SK-MEL-5 (cell line): Measurements from ENCODE around the gene SLAMF7. TPM values are rescaled to one million over a fixed set of nuclear protein-coding genes. Genes with fewer than 3 reads are reported as not detected.
"Not testable (repeated sequence)": the region's sequence is repeated elsewhere in the genome, so short reads cannot be mapped to it uniquely, and the experiment has no call there.

Experiments used
- DNase-seq: peaks from one replicate; pipeline ENCODE4 v3.0.0-alpha.2; 2016; ENCODE audit warnings: low read depth, low spot score
- in situ Hi-C: cut with HindIII; loops from 2 replicates; pipeline ENCODE4 v1.10.0; 2016; ENCODE audit warnings: low sequenced_read_pairs, high pct_unique_total_duplicates, low pct_unique_long_range_greater_than_20kb
- total RNA-seq: library from RNA; depleted of rRNA; stranded (reverse); fragments of >200 nt; shearing (Covaris generic); gene quantifications from 2 replicates; pipeline ENCODE4 v1.2.3, GENCODE V29; 2014

Gene SLAMF7
- total RNA-seq, 1 experiment from 2014 or later: 7.9 TPM

GRCh38 chr1:160714034-160714648 lies 24.9 kb upstream of the SLAMF7 start:
- in situ Hi-C loops, DNase-seq: not testable (repeated sequence)

- DNase-seq: no peak
- in situ Hi-C loops: no loop called here
Measured at GRCh38 chr1:160716013-160716412, 23.0 kb upstream of the SLAMF7 start.

- DNase-seq: no peak
- in situ Hi-C loops: no loop called here
Measured at GRCh38 chr1:160717306-160717705, 21.7 kb upstream of the SLAMF7 start.

GRCh38 chr1:160718210-160718609 lies 20.8 kb upstream of the SLAMF7 start:
- no peak for DNase-seq
- in situ Hi-C loops: no loop called here

- DNase-seq: no peak
- in situ Hi-C loops: no loop called here
Measured at GRCh38 chr1:160720356-160721085, 18.5 kb upstream of the SLAMF7 start.

GRCh38 chr1:160721473-160721872 lies 17.6 kb upstream of the SLAMF7 start:
- in situ Hi-C loops: no loop called here
- no peak for DNase-seq

GRCh38 chr1:160722726-160723125 lies 16.3 kb upstream of the SLAMF7 start:
- no peak for DNase-seq
- in situ Hi-C loops: no loop called here

- in situ Hi-C loops: no loop called here
Measured at GRCh38 chr1:160723332-160723731, 15.7 kb upstream of the SLAMF7 start.

GRCh38 chr1:160724465-160725242 lies 14.4 kb upstream of the SLAMF7 start:
- in situ Hi-C loops: no loop called here
- no peak for DNase-seq

More at GRCh38 chr1:160723332-160723731, 15.7 kb upstream of the SLAMF7 start:
- no peak for DNase-seq

GRCh38 chr1:160726114-160726497 lies 12.9 kb upstream of the SLAMF7 start:
- in situ Hi-C loops: no loop called here
- peak; percentile 27 for DNase-seq

GRCh38 chr1:160726498-160727315 lies 12.3 kb upstream of the SLAMF7 start:
- in situ Hi-C loops: no loop called here

GRCh38 chr1:160727316-160727640 lies 11.8 kb upstream of the SLAMF7 start:
- in situ Hi-C loops: no loop called here
- no peak for DNase-seq

More at GRCh38 chr1:160726498-160727315, 12.3 kb upstream of the SLAMF7 start:
- DNase-seq: peak; percentile 92

- DNase-seq: not testable (repeated sequence)
Measured at GRCh38 chr1:160731564-160731963, 7.5 kb upstream of the SLAMF7 start.

GRCh38 chr1:160731990-160732389 lies 7.1 kb upstream of the SLAMF7 start:
- in situ Hi-C loops: no loop called here
- DNase-seq: no peak

More at GRCh38 chr1:160731564-160731963, 7.5 kb upstream of the SLAMF7 start:
- in situ Hi-C loops: not testable (repeated sequence)

- DNase-seq: no peak
- in situ Hi-C loops: no loop called here
Measured at GRCh38 chr1:160733898-160734297, 5.1 kb upstream of the SLAMF7 start.

- DNase-seq: no peak
- in situ Hi-C loops: no loop called here
Measured at GRCh38 chr1:160734301-160734700, 4.7 kb upstream of the SLAMF7 start.

GRCh38 chr1:160738271-160738670 lies 776 bp upstream of the SLAMF7 start:
- in situ Hi-C loops: no loop called here
- no peak for DNase-seq
